Measurements from ENCODE around the gene ARFGAP2.

- TF ChIP-seq EZH2 (IDR thresholded peaks at IDR 0.05; ENCODE audit: low read length) (no peak), CTCF (optimal IDR thresholded peaks at IDR 0.05 in 1 of 3, IDR thresholded peaks at IDR 0.05 in 1 of 3, conservative IDR thresholded peaks at IDR 0.05 in 1 of 3; ENCODE audit: extremely low read depth in 1 of 3, insufficient read depth in 2 of 3, low read length in 3 of 3) (no peak)
These were observed at the start of gene ARFGAP2 for GRCh38 chr11:47176328-47177228.
